ENCODE measurements around the gene UNC13B. TPM values are rescaled to one million over a fixed set of nuclear protein-coding genes. Genes with fewer than 3 reads are reported as not detected.

The UNC13B gene
- total and polyA plus RNA-seq, 2 of the 8 experiments (the other 6 are each of a cell fraction or from before 2014, with no cell fraction given): 23.1 to 51.7 TPM

DNA sequence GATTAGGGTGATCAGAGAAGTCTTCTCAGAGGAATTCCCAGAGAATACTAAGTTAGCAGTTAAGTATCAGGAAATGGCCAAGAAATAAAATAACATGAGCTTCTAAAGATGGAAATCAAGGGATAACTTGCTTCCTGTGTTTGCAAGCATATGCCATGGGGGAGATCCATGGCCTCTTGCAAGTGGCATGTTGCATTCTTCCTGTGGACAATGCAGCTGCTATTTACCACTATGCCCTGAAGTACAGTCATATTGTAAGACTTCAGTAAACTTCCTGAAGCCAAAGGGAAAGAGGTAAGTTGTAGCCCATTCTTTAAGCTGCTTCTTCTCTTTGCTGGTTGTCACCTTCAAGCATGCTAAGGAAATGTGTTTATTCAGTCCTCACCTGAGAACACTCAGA is 173.4 kb downstream of the UNC13B start:
- Histone ChIP-seq H3K79me2 (ENCODE audit: control insufficient read depth in 1 of 2, insufficient read depth in 2 of 2, low read length in 2 of 2) (no peaks in the 10 kb centered on the region), H3K23me2 (ENCODE audit: low read depth, low read length) (no peaks in the 10 kb centered on the region), H2AK5ac (ENCODE audit: low read depth, low read length) (no peak overlapping the region), H2BK20ac (ENCODE audit: low read length) (no peak overlapping the region), H3K56ac (replicated peaks; ENCODE audit: insufficient read length, low read depth, low read length) (no peak overlapping the region), H3K18ac (ENCODE audit: extremely low read depth, low read length) (no peak overlapping the region), H3K14ac (ENCODE audit: insufficient read length) (no peak overlapping the region), H3K23ac (ENCODE audit: insufficient read length) (no peak overlapping the region), H3K9ac (replicated peaks in 1 of 4; ENCODE audit: extremely low read depth in 1 of 4, low read depth in 3 of 4, low read length in 3 of 4) (no peak overlapping the region), H3K4me3 (ENCODE audit: extremely low read depth in 1 of 4, insufficient read depth in 2 of 4, low read depth in 3 of 4, low read length in 4 of 4) (no peak overlapping the region), H2BK12ac (ENCODE audit: low read depth, low read length) (no peak overlapping the region), H4K91ac (replicated peaks; ENCODE audit: insufficient read length, low read length) (no peak overlapping the region), H2BK5ac (ENCODE audit: low read depth, low read length) (no peak overlapping the region), H2BK15ac (ENCODE audit: low read length) (no peak overlapping the region), H2BK120ac (replicated peaks; ENCODE audit: low read depth, low read length) (no peak overlapping the region), H3K27ac (ENCODE audit: low read depth, low read length) (no peak overlapping the region), H4K5ac (ENCODE audit: insufficient read length, low read depth, low read length) (no peak overlapping the region), H3K36me3 (ENCODE audit: control insufficient read depth in 2 of 4, insufficient read depth in 4 of 4, low read length in 3 of 4) (no peaks in the 10 kb centered on the region), H3K4ac (replicated peaks; ENCODE audit: insufficient read length, low read depth, low read length) (no peak overlapping the region), H4K20me1 (replicated peaks in 1 of 2; ENCODE audit: control insufficient read depth in 1 of 2, insufficient read depth in 2 of 2, low read length in 2 of 2) (peaks cover 0 to 1% of the 10 kb centered on the region in 2 experiments), H3K79me1 (ENCODE audit: low read depth, low read length) (no peaks in the 10 kb centered on the region), H4K8ac (ENCODE audit: extremely low read depth, insufficient read depth, low read length) (no peak overlapping the region), H3K4me2 (ENCODE audit: insufficient read depth in 1 of 2, low read depth in 2 of 2, low read length in 2 of 2) (no peak overlapping the region), H2AFZ (ENCODE audit: low read length) (no peak overlapping the region), H3K27me3 (replicated peaks in 1 of 4; ENCODE audit: control insufficient read depth in 3 of 4, extremely low read depth in 1 of 4, insufficient read depth in 3 of 4, low read length in 3 of 4) (no peaks in the 10 kb centered on the region), H3K9me3 (ENCODE audit: insufficient read depth in 2 of 2, low read depth in 1 of 2, low read length in 1 of 2) (no peaks in the 10 kb centered on the region), H3K4me1 (replicated peaks in 1 of 4; ENCODE audit: control insufficient read depth in 3 of 4, insufficient read depth in 4 of 4, low read length in 3 of 4) (no peaks in the 10 kb centered on the region)
- ChIA-PET POLR2A (ENCODE audit: partially characterized antibody) (no interaction called here), CTCF (ENCODE audit: partially characterized antibody) (interaction anchor here (1.1 kb wide), 1 partner anchor 10 kb away, joined by 3 read pairs; no protein-coding TSS in a partner anchor)
- FAIRE-seq: no peak
- no peak for DNase-seq (ENCODE audit: low read depth in 1 of 2, low spot score in 2 of 2)
- TF ChIP-seq POLR2AphosphoS5 (IDR thresholded peaks at IDR 0.05; ENCODE audit: low read depth, low read length): no peak
- no peak for TF ChIP-seq NRF1 (IDR thresholded peaks at IDR 0.05; ENCODE audit: low read depth, low read length)
- TF ChIP-seq SUZ12 (IDR thresholded peaks at IDR 0.05; ENCODE audit: low read length): no peak
- no peak for TF ChIP-seq PHF8 (conservative IDR thresholded peaks at IDR 0.05; ENCODE audit: low read depth, low read length)
- no peak for TF ChIP-seq TBP (IDR thresholded peaks at IDR 0.05; ENCODE audit: low read depth, low read length)
- TF ChIP-seq HDAC2 (IDR thresholded peaks at IDR 0.05; ENCODE audit: borderline replicate concordance in 1 of 2, low read depth in 2 of 2, low read length in 2 of 2): no peak
- no peak for TF ChIP-seq GTF2F1 (IDR thresholded peaks at IDR 0.05; ENCODE audit: borderline replicate concordance, low read depth, low read length)
- TF ChIP-seq KDM4A (IDR thresholded peaks at IDR 0.05; ENCODE audit: low read depth, low read length, severe bottlenecking): no peak
- TF ChIP-seq CHD2 (IDR thresholded peaks at IDR 0.05; ENCODE audit: low read length): no peak
- TF ChIP-seq SAP30 (IDR thresholded peaks at IDR 0.05; ENCODE audit: insufficient read depth, insufficient replicate concordance, low read length): no peak
